ENCODE data around the gene MDC1. TPM values are rescaled to one million over a fixed set of nuclear protein-coding genes. Genes with fewer than 3 reads are reported as not detected.

MDC1 gene
- total RNA-seq, 1 donor from 2014 or later: 5.2 TPM

- Histone ChIP-seq H3K27ac (ENCODE audit: low read depth, low read length) (no peak overlapping the region), H3K4me1 (ENCODE audit: control insufficient read depth in 3 of 3, insufficient read depth in 3 of 3, low read length in 3 of 3) (peaks cover 0 to 3% (median 0%) of the 10 kb centered on the region in 3 donors), H3K9me3 (ENCODE audit: control insufficient read depth in 3 of 3, low read length in 3 of 3) (no peaks in the 10 kb centered on the region), H3K9ac (ENCODE audit: low read depth in 1 of 3, low read length in 3 of 3) (no peak overlapping the region), H3K27me3 (ENCODE audit: control insufficient read depth in 3 of 3, insufficient read depth in 3 of 3, low read length in 3 of 3) (no peaks in the 10 kb centered on the region), H3K4me3 (ENCODE audit: low read length in 3 of 3) (no peak overlapping the region), H3K36me3 (ENCODE audit: control insufficient read depth in 3 of 3, insufficient read depth in 3 of 3, low read length in 3 of 3) (peaks cover 4 to 6% (median 5%) of the 10 kb centered on the region in 3 donors)
Observed at GRCh38 chr6:30696432-30696831, 20.6 kb downstream of the MDC1 start.

- Histone ChIP-seq H3K4me1 (ENCODE audit: control insufficient read depth in 3 of 3, insufficient read depth in 3 of 3, low read length in 3 of 3) (peaks cover 34 to 40% (median 35%) of the 10 kb centered on the region in 3 donors), H3K27me3 (ENCODE audit: control insufficient read depth in 3 of 3, insufficient read depth in 3 of 3, low read length in 3 of 3) (no peaks in the 10 kb centered on the region), H3K9ac (ENCODE audit: low read depth in 1 of 3, low read length in 3 of 3) (peak overlapping the region in 2 of 3 donors; percentile 66 to 74), H3K9me3 (ENCODE audit: control insufficient read depth in 3 of 3, low read length in 3 of 3) (no peaks in the 10 kb centered on the region), H3K4me3 (ENCODE audit: low read length in 3 of 3) (peak overlapping the region; percentile 79 to 90 (median 81)), H3K36me3 (ENCODE audit: control insufficient read depth in 3 of 3, insufficient read depth in 3 of 3, low read length in 3 of 3) (no peaks in the 10 kb centered on the region), H3K27ac (ENCODE audit: low read depth, low read length) (peak overlapping the region; percentile 99)
Observed at GRCh38 chr6:30691208-30691847, 25.8 kb downstream of the MDC1 start.

- no peaks in the 10 kb centered on the region for H3K36me3 ChIP-seq (ENCODE audit: control insufficient read depth in 3 of 3, insufficient read depth in 3 of 3, low read length in 3 of 3)
- H3K27ac ChIP-seq (ENCODE audit: low read depth, low read length): peak within 1 kb of the TSS; percentile 99
- no peaks in the 10 kb centered on the region for H3K9me3 ChIP-seq (ENCODE audit: control insufficient read depth in 3 of 3, low read length in 3 of 3)
- H3K27me3 ChIP-seq (ENCODE audit: control insufficient read depth in 3 of 3, insufficient read depth in 3 of 3, low read length in 3 of 3): no peaks in the 10 kb centered on the region
- peak within 1 kb of the TSS; percentile 66 to 74 (median 74) for H3K9ac ChIP-seq (ENCODE audit: low read depth in 1 of 3, low read length in 3 of 3)
- peaks cover 39 to 46% (median 41%) of the 10 kb centered on the region in 3 donors for H3K4me1 ChIP-seq (ENCODE audit: control insufficient read depth in 3 of 3, insufficient read depth in 3 of 3, low read length in 3 of 3)
- peak within 1 kb of the TSS; percentile 79 to 90 (median 81) for H3K4me3 ChIP-seq (ENCODE audit: low read length in 3 of 3)
Observed at GRCh38 chr6:30690403-30691207, 26.5 kb downstream of the MDC1 start, which contains the start of gene NRM. NRM (minus strand) TSS chr6:30690984; CDS start chr6:30690974, 10 bp downstream.

- no peaks in the 10 kb centered on the region for H3K9me3 ChIP-seq (ENCODE audit: control insufficient read depth in 3 of 3, low read length in 3 of 3)
- peaks cover 42 to 51% (median 47%) of the 10 kb centered on the region in 3 donors for H3K4me1 ChIP-seq (ENCODE audit: control insufficient read depth in 3 of 3, insufficient read depth in 3 of 3, low read length in 3 of 3)
- H3K9ac ChIP-seq (ENCODE audit: low read depth in 1 of 3, low read length in 3 of 3): peak overlapping the region; percentile 66 to 74 (median 74)
- no peaks in the 10 kb centered on the region for H3K36me3 ChIP-seq (ENCODE audit: control insufficient read depth in 3 of 3, insufficient read depth in 3 of 3, low read length in 3 of 3)
- peak overlapping the region; percentile 79 to 90 (median 81) for H3K4me3 ChIP-seq (ENCODE audit: low read length in 3 of 3)
- H3K27me3 ChIP-seq (ENCODE audit: control insufficient read depth in 3 of 3, insufficient read depth in 3 of 3, low read length in 3 of 3): no peaks in the 10 kb centered on the region
- peak overlapping the region; percentile 99 for H3K27ac ChIP-seq (ENCODE audit: low read depth, low read length)
Observed at GRCh38 chr6:30689985-30690384, 27.1 kb downstream of the MDC1 start.

GRCh38 chr6:30689022-30689865 lies 27.8 kb downstream of the MDC1 start:
- Histone ChIP-seq H3K9me3 (ENCODE audit: control insufficient read depth in 3 of 3, low read length in 3 of 3) (no peaks in the 10 kb centered on the region), H3K4me3 (ENCODE audit: low read length in 3 of 3) (peak overlapping the region in 1 of 3 donors; percentile 81), H3K27ac (ENCODE audit: low read depth, low read length) (peak overlapping the region; percentile 99), H3K4me1 (ENCODE audit: control insufficient read depth in 3 of 3, insufficient read depth in 3 of 3, low read length in 3 of 3) (peaks cover 42 to 52% (median 51%) of the 10 kb centered on the region in 3 donors), H3K36me3 (ENCODE audit: control insufficient read depth in 3 of 3, insufficient read depth in 3 of 3, low read length in 3 of 3) (peaks cover 0 to 2% (median 0%) of the 10 kb centered on the region in 3 donors), H3K27me3 (ENCODE audit: control insufficient read depth in 3 of 3, insufficient read depth in 3 of 3, low read length in 3 of 3) (no peaks in the 10 kb centered on the region), H3K9ac (ENCODE audit: low read depth in 1 of 3, low read length in 3 of 3) (peak overlapping the region in 1 of 3 donors; percentile 92)

GRCh38 chr6:30688569-30688968 lies 28.5 kb downstream of the MDC1 start:
- Histone ChIP-seq H3K36me3 (ENCODE audit: control insufficient read depth in 3 of 3, insufficient read depth in 3 of 3, low read length in 3 of 3) (peaks cover 0 to 2% (median 0%) of the 10 kb centered on the region in 3 donors), H3K4me1 (ENCODE audit: control insufficient read depth in 3 of 3, insufficient read depth in 3 of 3, low read length in 3 of 3) (peaks cover 43 to 56% (median 52%) of the 10 kb centered on the region in 3 donors), H3K4me3 (ENCODE audit: low read length in 3 of 3) (peak overlapping the region; percentile 80 to 92 (median 85)), H3K27me3 (ENCODE audit: control insufficient read depth in 3 of 3, insufficient read depth in 3 of 3, low read length in 3 of 3) (no peaks in the 10 kb centered on the region), H3K9ac (ENCODE audit: low read depth in 1 of 3, low read length in 3 of 3) (peak overlapping the region in 2 of 3 donors; percentile 92 to 94), H3K9me3 (ENCODE audit: control insufficient read depth in 3 of 3, low read length in 3 of 3) (no peaks in the 10 kb centered on the region), H3K27ac (ENCODE audit: low read depth, low read length) (peak overlapping the region; percentile 99)

GRCh38 chr6:30687659-30688431 lies 29.2 kb downstream of the MDC1 start:
- Histone ChIP-seq H3K9ac (ENCODE audit: low read depth in 1 of 3, low read length in 3 of 3) (peak overlapping the region; percentile 92 to 94 (median 94)), H3K36me3 (ENCODE audit: control insufficient read depth in 3 of 3, insufficient read depth in 3 of 3, low read length in 3 of 3) (peaks cover 0 to 2% (median 0%) of the 10 kb centered on the region in 3 donors), H3K27ac (ENCODE audit: low read depth, low read length) (peak overlapping the region; percentile 99), H3K27me3 (ENCODE audit: control insufficient read depth in 3 of 3, insufficient read depth in 3 of 3, low read length in 3 of 3) (no peaks in the 10 kb centered on the region), H3K4me1 (ENCODE audit: control insufficient read depth in 3 of 3, insufficient read depth in 3 of 3, low read length in 3 of 3) (peaks cover 46 to 63% (median 59%) of the 10 kb centered on the region in 3 donors), H3K4me3 (ENCODE audit: low read length in 3 of 3) (peak overlapping the region; percentile 80 to 92 (median 85)), H3K9me3 (ENCODE audit: control insufficient read depth in 3 of 3, low read length in 3 of 3) (no peaks in the 10 kb centered on the region)

- peak overlapping the region; percentile 92 to 94 (median 94) for H3K9ac ChIP-seq (ENCODE audit: low read depth in 1 of 3, low read length in 3 of 3)
- no peaks in the 10 kb centered on the region for H3K27me3 ChIP-seq (ENCODE audit: control insufficient read depth in 3 of 3, insufficient read depth in 3 of 3, low read length in 3 of 3)
- peaks cover 50 to 71% (median 62%) of the 10 kb centered on the region in 3 donors for H3K4me1 ChIP-seq (ENCODE audit: control insufficient read depth in 3 of 3, insufficient read depth in 3 of 3, low read length in 3 of 3)
- H3K27ac ChIP-seq (ENCODE audit: low read depth, low read length): peak overlapping the region; percentile 99
- H3K4me3 ChIP-seq (ENCODE audit: low read length in 3 of 3): peak overlapping the region; percentile 80 to 92 (median 85)
- no peaks in the 10 kb centered on the region for H3K9me3 ChIP-seq (ENCODE audit: control insufficient read depth in 3 of 3, low read length in 3 of 3)
- H3K36me3 ChIP-seq (ENCODE audit: control insufficient read depth in 3 of 3, insufficient read depth in 3 of 3, low read length in 3 of 3): peaks cover 0 to 2% (median 0%) of the 10 kb centered on the region in 3 donors
Observed at GRCh38 chr6:30686908-30687658, 30.0 kb downstream of the MDC1 start.
